Measurements from ENCODE around the gene ZNF236.
"Not testable (repeated sequence)": the region's sequence is repeated elsewhere in the genome, so short reads cannot be mapped to it uniquely, and the experiment has no call there.

ZNF236 gene

DNA sequence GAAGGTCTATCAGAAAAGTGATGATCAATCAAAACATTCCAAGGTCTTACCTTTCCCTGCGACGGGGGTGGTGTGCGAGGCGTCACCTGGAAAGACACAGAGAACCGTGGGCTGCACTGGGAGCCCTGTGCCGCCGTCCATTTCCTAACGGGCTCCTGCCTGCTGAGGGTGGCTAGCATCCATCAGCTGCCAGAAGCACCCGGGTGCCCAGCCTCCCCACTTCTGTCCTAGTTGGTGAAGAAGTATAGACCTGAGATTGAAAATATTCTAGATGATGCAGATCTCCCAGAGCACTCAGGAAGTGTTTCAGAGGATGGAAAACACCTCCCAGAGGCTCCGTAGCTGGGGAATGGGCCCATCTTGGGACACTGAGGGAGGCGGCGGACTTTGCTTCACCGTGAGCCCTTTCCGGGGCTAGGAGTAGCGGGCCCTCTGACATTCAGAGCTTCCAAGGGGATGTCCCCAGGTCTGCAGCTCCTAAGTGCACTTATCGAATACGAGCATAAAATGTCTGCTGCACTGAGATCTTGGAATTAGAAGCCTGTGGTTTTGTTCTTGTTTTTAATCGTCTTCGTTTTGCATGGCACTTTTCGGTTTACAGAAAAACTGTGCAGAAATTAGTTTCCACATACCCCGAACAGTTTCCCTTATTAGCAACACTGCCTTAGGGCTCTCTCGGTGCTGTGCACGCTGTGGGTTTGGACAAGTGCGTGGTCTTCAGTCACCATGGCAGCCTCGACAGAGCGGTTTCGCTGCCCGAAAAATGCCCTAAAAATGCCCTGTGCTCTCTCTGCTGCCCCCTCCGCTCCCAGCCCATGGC lies 166.7 kb downstream of the ZNF236 start:
- H3K27me3 ChIP-seq: no peaks in the 10 kb centered on the region
- H3K27ac ChIP-seq: no peak overlapping the region
- H3K4me1 ChIP-seq (ENCODE audit: control insufficient read depth in 1 of 2, insufficient read depth in 1 of 2, low read depth in 1 of 2, low read length in 1 of 2): no peaks in the 10 kb centered on the region
- H3K4me3 ChIP-seq (ENCODE audit: low read depth in 1 of 2, low read length in 1 of 2): no peak overlapping the region
- H3K36me3 ChIP-seq: no peaks in the 10 kb centered on the region
- no peaks in the 10 kb centered on the region for H3K9me3 ChIP-seq
- TF ChIP-seq, protein P1, sequence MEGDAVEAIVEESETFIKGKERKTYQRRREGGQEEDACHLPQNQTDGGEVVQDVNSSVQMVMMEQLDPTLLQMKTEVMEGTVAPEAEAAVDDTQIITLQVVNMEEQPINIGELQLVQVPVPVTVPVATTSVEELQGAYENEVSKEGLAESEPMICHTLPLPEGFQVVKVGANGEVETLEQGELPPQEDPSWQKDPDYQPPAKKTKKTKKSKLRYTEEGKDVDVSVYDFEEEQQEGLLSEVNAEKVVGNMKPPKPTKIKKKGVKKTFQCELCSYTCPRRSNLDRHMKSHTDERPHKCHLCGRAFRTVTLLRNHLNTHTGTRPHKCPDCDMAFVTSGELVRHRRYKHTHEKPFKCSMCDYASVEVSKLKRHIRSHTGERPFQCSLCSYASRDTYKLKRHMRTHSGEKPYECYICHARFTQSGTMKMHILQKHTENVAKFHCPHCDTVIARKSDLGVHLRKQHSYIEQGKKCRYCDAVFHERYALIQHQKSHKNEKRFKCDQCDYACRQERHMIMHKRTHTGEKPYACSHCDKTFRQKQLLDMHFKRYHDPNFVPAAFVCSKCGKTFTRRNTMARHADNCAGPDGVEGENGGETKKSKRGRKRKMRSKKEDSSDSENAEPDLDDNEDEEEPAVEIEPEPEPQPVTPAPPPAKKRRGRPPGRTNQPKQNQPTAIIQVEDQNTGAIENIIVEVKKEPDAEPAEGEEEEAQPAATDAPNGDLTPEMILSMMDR (IDR thresholded peaks at IDR 0.05): no peak

DNA sequence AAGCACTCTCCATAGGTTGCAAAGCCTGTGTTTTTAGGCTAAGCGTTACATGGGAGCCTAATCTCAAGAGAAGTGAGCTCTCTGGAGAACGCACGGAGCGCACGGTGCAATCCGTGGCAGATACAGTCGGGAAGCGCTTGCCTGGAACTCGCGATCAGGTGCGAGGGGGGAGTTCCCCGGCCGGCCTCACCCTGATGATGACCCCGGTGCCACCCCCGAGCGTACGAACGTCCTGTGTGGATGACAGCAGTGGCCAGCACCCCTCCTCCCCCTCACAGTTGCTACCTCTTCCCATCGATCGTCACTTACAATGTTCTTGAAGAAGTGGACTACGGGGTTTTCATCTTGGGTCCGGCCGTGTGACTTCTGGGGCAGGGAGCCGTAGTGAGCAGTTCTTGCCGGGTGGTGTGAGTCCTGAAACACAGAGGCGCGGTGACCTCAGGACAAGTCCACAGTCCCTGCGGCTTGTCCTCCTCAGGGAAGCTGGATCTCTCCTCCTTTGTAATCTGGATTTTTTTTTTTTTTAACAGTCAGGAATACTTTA lies 167.4 kb downstream of the ZNF236 start:
- Histone ChIP-seq H3K36me3 (no peaks in the 10 kb centered on the region), H3K9me3 (no peaks in the 10 kb centered on the region), H3K4me1 (ENCODE audit: control insufficient read depth in 1 of 2, insufficient read depth in 1 of 2, low read depth in 1 of 2, low read length in 1 of 2) (no peaks in the 10 kb centered on the region), H3K4me3 (ENCODE audit: low read depth in 1 of 2, low read length in 1 of 2) (no peak overlapping the region), H3K27me3 (no peaks in the 10 kb centered on the region), H3K27ac (no peak overlapping the region)
- TF ChIP-seq, protein P1 (IDR thresholded peaks at IDR 0.05): no peak

DNA sequence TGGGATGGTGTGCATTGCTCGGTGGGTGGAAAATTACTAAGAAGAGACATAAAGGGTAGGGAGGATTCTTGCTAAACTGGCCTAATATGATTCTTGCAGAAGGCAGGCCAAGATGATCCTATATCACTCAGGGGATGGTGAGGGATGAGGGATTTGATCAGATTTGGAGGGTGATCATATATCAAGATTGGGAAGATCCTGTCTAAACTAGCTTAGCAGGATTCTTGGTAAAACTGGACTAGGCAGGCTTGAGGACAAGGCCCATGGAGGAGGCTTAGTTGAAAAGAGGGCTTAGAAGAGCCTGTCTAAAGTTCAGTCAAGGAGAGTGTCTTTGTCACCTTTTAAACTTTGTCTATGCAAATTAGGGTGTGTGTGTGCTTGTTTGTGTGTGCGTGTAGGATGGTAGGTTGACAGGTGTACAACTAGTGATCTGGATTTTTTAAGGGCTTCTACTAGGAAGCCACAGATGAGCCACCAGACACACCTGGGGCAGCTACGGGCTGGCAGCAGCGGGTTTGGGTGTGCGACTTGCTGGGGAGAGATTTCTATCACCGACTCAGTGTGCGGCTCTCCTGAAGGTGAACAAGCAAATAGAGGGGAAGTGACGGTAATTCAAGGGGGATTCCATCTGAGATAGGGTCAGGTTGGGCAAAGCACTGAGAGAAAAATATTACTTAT lies 168.1 kb downstream of the ZNF236 start:
- not testable (repeated sequence) for H3K9me3 ChIP-seq; H3K27ac ChIP-seq; H3K27me3 ChIP-seq; H3K36me3 ChIP-seq; H3K4me1 ChIP-seq (ENCODE audit: control insufficient read depth in 1 of 2, insufficient read depth in 1 of 2, low read depth in 1 of 2, low read length in 1 of 2); H3K4me3 ChIP-seq (ENCODE audit: low read depth in 1 of 2, low read length in 1 of 2)

DNA sequence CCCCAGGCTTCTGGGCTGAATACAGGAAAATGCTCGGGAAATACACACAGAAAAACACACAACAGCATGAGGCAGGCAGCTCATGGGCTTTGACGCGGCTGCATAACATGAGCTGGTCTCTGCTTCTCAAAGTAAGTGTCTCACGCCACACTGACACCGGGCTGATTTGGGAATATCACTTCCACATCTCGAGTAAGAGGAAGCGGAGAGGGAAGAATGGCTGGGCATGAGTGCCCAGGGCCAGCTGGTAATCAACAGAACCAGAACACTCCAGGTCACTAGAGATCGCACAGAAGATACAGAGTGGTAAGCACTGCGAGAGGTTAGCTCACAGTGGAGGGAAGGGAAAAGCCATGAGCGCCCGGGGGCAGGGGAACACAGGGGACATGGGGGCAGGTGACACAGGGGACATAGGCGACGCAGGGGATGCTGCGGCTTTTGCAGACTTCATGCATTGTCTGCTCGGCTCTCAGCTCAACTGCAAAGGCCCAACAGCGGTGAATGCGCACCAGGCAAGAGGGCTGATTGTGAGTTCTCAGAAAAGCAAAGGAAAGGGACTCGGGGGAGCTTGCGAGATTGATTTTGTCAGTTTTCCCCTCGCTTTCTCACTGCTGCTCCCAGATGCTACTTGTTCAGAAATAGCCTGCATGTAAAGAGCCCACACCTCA lies 168.8 kb downstream of the ZNF236 start:
- Histone ChIP-seq H3K27ac (no peak overlapping the region), H3K27me3 (no peaks in the 10 kb centered on the region), H3K9me3 (no peaks in the 10 kb centered on the region), H3K36me3 (no peaks in the 10 kb centered on the region), H3K4me1 (ENCODE audit: control insufficient read depth in 1 of 2, insufficient read depth in 1 of 2, low read depth in 1 of 2, low read length in 1 of 2) (no peaks in the 10 kb centered on the region), H3K4me3 (ENCODE audit: low read depth in 1 of 2, low read length in 1 of 2) (no peak overlapping the region)
- TF ChIP-seq, protein P1 (IDR thresholded peaks at IDR 0.05): no peak

DNA sequence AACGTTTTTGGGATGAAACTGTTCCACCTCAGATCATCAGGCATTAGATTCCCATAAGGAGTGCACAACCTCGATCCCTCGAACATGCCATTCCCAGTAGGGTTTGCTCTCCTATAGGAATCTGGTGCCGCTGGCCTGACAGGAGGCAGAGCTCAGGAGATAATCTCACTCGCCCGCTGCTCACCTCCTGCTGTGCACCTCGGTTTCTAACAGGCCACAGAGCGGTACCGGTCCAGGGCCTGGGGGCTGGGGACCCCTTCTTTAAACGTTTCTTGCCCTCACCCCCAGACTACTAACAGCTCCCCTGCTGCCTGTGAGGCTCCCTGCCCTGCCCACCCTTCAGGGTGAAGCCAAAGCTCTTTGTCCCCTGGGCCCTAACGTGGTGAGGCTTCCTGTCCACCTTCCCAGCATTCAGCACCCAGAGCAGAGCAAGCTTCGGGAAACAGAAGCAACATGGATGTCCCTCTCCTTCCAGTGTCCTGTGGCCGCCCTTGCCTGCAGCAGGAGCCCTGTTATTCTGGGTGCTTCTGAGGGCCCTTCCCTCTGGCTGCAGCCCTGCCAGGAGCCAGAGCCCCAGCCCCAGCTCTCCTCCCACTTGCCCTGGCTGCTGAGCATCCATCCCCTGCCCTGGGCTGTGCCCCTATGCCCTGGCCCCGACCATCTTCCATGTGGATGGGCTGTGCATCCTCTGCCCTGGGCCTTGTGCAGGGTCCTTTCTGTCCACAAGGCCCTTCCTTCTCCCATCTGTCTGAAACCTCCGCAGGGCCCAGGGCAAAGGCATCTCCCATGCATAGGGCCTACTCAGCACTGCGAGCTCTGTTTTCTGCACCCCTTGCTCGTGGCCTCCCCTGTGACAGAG lies 170.1 kb downstream of the ZNF236 start:
- Histone ChIP-seq H3K27ac (no peak overlapping the region), H3K27me3 (no peaks in the 10 kb centered on the region), H3K4me1 (ENCODE audit: control insufficient read depth in 1 of 2, insufficient read depth in 1 of 2, low read depth in 1 of 2, low read length in 1 of 2) (no peaks in the 10 kb centered on the region), H3K9me3 (no peaks in the 10 kb centered on the region), H3K4me3 (ENCODE audit: low read depth in 1 of 2, low read length in 1 of 2) (no peak overlapping the region), H3K36me3 (no peaks in the 10 kb centered on the region)
- TF ChIP-seq, protein P1 (IDR thresholded peaks at IDR 0.05): no peak

Measured in neutrophil (primary cell).